Stimulated activated CD4-positive, alpha-beta T cell treated with anti-CD3 and anti-CD28 coated beads, Interleukin-4, amount 100 ng/mL, for 48 hours (primary cell): ENCODE data around the gene MINDY2.

Experiments
- DNase-seq, 2 donors: peaks; one replicate each; pipeline ENCODE4 v3.0.0-alpha.2; 2020; ENCODE audit warnings: low read depth in 2 of 2

The MINDY2 gene

GRCh38 chr15:58770857-58771620, at the start of gene MINDY2:
Gene MINDY2 (plus strand): TSS chr15:58771302. CDS start chr15:58771396, 94 bp downstream.
- peak; percentile 93 to 94 for DNase-seq

- no peak for DNase-seq
Observed at GRCh38 chr15:58724466-58724865, 46.6 kb upstream of the MINDY2 start.

GRCh38 chr15:58726867-58727266, 44.2 kb upstream of the MINDY2 start:
- no peak for DNase-seq

- no peak for DNase-seq
Observed at GRCh38 chr15:58731756-58732535, 39.2 kb upstream of the MINDY2 start.

GRCh38 chr15:58732625-58733363, 38.3 kb upstream of the MINDY2 start:
- no peak for DNase-seq

GRCh38 chr15:58734859-58735258, 36.2 kb upstream of the MINDY2 start:
- no peak for DNase-seq

- DNase-seq = no peak
Observed at GRCh38 chr15:58736018-58736643, 35.0 kb upstream of the MINDY2 start.

- DNase-seq = no peak
Observed at GRCh38 chr15:58737298-58737697, 33.8 kb upstream of the MINDY2 start.

- DNase-seq = no peak
Observed at GRCh38 chr15:58738046-58738707, 32.9 kb upstream of the MINDY2 start.

- DNase-seq = no peak
Observed at GRCh38 chr15:58740436-58740835, 30.7 kb upstream of the MINDY2 start.

GRCh38 chr15:58741032-58741431, 30.1 kb upstream of the MINDY2 start:
- DNase-seq = no peak

GRCh38 chr15:58742022-58742813, 28.9 kb upstream of the MINDY2 start:
- DNase-seq = no peak

- no peak for DNase-seq
Observed at GRCh38 chr15:58742819-58743502, 28.1 kb upstream of the MINDY2 start.

GRCh38 chr15:58746174-58746573, 24.9 kb upstream of the MINDY2 start:
- no peak for DNase-seq

GRCh38 chr15:58748040-58748851, 22.9 kb upstream of the MINDY2 start:
- DNase-seq = peak in 1 of 2 donors; percentile 23

GRCh38 chr15:58748852-58749531, 22.1 kb upstream of the MINDY2 start:
- DNase-seq = peak; percentile 16 to 33

- DNase-seq = peak; percentile 97 to 98
Observed at GRCh38 chr15:58749532-58750337, 21.4 kb upstream of the MINDY2 start, which contains the start of gene ADAM10. Gene ADAM10 (minus strand): TSS chr15:58749707. CDS start chr15:58749534, 173 bp downstream.
